Nephron (organoid): ENCODE results near the gene GNLY.

Experiments used
- H3K27ac Mint-ChIP-seq, 3 experiments: 2 replicates each; pipeline ENCODE4 v1.8.0; 2020; ENCODE audit warnings: mixed read lengths in 3 of 3, mild to moderate bottlenecking in 2 of 3, moderate library complexity in 1 of 3
- H3K27me3 Mint-ChIP-seq: 2 replicates; pipeline ENCODE4 v1.8.0; 2021; ENCODE audit warnings: low read depth, mild to moderate bottlenecking, moderate library complexity, mixed read lengths
- H3K36me3 Mint-ChIP-seq: 2 replicates; pipeline ENCODE4 v1.8.0; 2020; ENCODE audit warnings: low read depth, mixed read lengths
- H3K4me1 Mint-ChIP-seq: 2 replicates; pipeline ENCODE4 v1.8.0; 2020; ENCODE audit warnings: mixed read lengths
- H3K4me3 Mint-ChIP-seq, 3 experiments: 2 replicates each; pipeline ENCODE4 v1.8.0; 2020; ENCODE audit warnings: mild to moderate bottlenecking in 3 of 3, mixed read lengths in 3 of 3, moderate library complexity in 2 of 3
- H3K9me3 Mint-ChIP-seq: 2 replicates; pipeline ENCODE4 v1.8.0; 2020; ENCODE audit warnings: mixed read lengths
- CTCF ChIP-seq, 3 experiments: fragments of 200-600 bp; sonication (generic); IDR thresholded peaks; one replicate each; pipeline ENCODE4 v1.5.0; 2021; ENCODE audit warnings: antibody characterized with exemption in 3 of 3; ENCODE audit not compliant: unreplicated experiment in 3 of 3

The GNLY gene

GRCh38 chr2:85672456-85672855 is 21.7 kb upstream of the GNLY start:
- H3K4me1 Mint-ChIP-seq, result no peaks in the 10 kb centered on the region
- no peak overlapping the region for H3K4me3 Mint-ChIP-seq
- H3K36me3 Mint-ChIP-seq, result no peaks in the 10 kb centered on the region
- no peak overlapping the region for H3K27ac Mint-ChIP-seq
- H3K9me3 Mint-ChIP-seq, result no peaks in the 10 kb centered on the region
- no peak for TF ChIP-seq CTCF (IDR thresholded peaks at IDR 0.05; ENCODE audit: unreplicated experiment in 3 of 3)
- peaks cover 4% of the 10 kb centered on the region for H3K27me3 Mint-ChIP-seq

GRCh38 chr2:85673716-85674375 is 20.3 kb upstream of the GNLY start:
- Mint-ChIP-seq H3K4me3 (no peak overlapping the region), H3K4me1 (no peaks in the 10 kb centered on the region), H3K36me3 (no peaks in the 10 kb centered on the region), H3K9me3 (no peaks in the 10 kb centered on the region), H3K27ac (no peak overlapping the region), H3K27me3 (peaks cover 4% of the 10 kb centered on the region)
- TF ChIP-seq CTCF (IDR thresholded peaks at IDR 0.05; ENCODE audit: unreplicated experiment in 3 of 3), result no peak

GRCh38 chr2:85674417-85674816 is 19.7 kb upstream of the GNLY start:
- no peaks in the 10 kb centered on the region for H3K4me1 Mint-ChIP-seq
- no peak for TF ChIP-seq CTCF (IDR thresholded peaks at IDR 0.05; ENCODE audit: unreplicated experiment in 3 of 3)
- H3K9me3 Mint-ChIP-seq, result no peaks in the 10 kb centered on the region
- peaks cover 4% of the 10 kb centered on the region for H3K27me3 Mint-ChIP-seq
- H3K36me3 Mint-ChIP-seq, result no peaks in the 10 kb centered on the region
- no peak overlapping the region for H3K27ac Mint-ChIP-seq
- H3K4me3 Mint-ChIP-seq, result no peak overlapping the region

- Mint-ChIP-seq H3K4me1 (no peaks in the 10 kb centered on the region), H3K9me3 (no peaks in the 10 kb centered on the region)
Measured at GRCh38 chr2:85675427-85675826, 18.7 kb upstream of the GNLY start.

GRCh38 chr2:85675866-85676548 is 18.2 kb upstream of the GNLY start:
- Mint-ChIP-seq H3K27ac (no peak overlapping the region), H3K9me3 (no peaks in the 10 kb centered on the region), H3K4me3 (no peak overlapping the region), H3K27me3 (peaks cover 8% of the 10 kb centered on the region), H3K4me1 (no peaks in the 10 kb centered on the region), H3K36me3 (no peaks in the 10 kb centered on the region)
- TF ChIP-seq CTCF (IDR thresholded peaks at IDR 0.05; ENCODE audit: unreplicated experiment in 3 of 3), result no peak

More at GRCh38 chr2:85675427-85675826, 18.7 kb upstream of the GNLY start:
- Mint-ChIP-seq H3K27me3 (peaks cover 8% of the 10 kb centered on the region), H3K4me3 (no peak overlapping the region), H3K36me3 (no peaks in the 10 kb centered on the region), H3K27ac (no peak overlapping the region)
- no peak for TF ChIP-seq CTCF (IDR thresholded peaks at IDR 0.05; ENCODE audit: unreplicated experiment in 3 of 3)

GRCh38 chr2:85678377-85678776 is 15.8 kb upstream of the GNLY start:
- H3K27me3 Mint-ChIP-seq, result peaks cover 8% of the 10 kb centered on the region
- no peaks in the 10 kb centered on the region for H3K4me1 Mint-ChIP-seq
- no peak overlapping the region for H3K27ac Mint-ChIP-seq
- no peaks in the 10 kb centered on the region for H3K36me3 Mint-ChIP-seq
- no peaks in the 10 kb centered on the region for H3K9me3 Mint-ChIP-seq
- TF ChIP-seq CTCF (IDR thresholded peaks at IDR 0.05; ENCODE audit: unreplicated experiment in 3 of 3), result no peak
- H3K4me3 Mint-ChIP-seq, result no peak overlapping the region
